Renal pelvis (tissue), 12 donors: ENCODE data around the gene LZIC. TPM values are rescaled to one million over a fixed set of nuclear protein-coding genes. Genes with fewer than 3 reads are reported as not detected.
A peak's percentile ranks its signal among the peaks of the same experiment; 100 is the strongest.

Experiments used
- DNase-seq: peaks from one replicate; pipeline ENCODE4 v3.0.0-alpha.2; 2013
- long read RNA-seq, 16 experiments: transcript quantifications; one replicate each; lab custom pipeline, GENCODE V29; 2026
- polyA plus RNA-seq, 3 donors: library from polyadenylated mRNA; unstranded; fragments of 120-200 nt; gene quantifications; one replicate each; pipeline ENCODE4 v1.2.1, GENCODE V29; 2013; ENCODE audit not compliant: insufficient read length in 3 of 3

Gene LZIC
- polyA plus RNA-seq = 10 to 100 TPM; 54.8 to 70.0 (median 63.4) TPM
- long read RNA-seq, donor 1, partial matches to known transcripts = 0 of 10 reads
- long read RNA-seq, donor 1, other reads (novel, unspliced or antisense) = 0 of 10 reads
- long read RNA-seq, donor 2, transcript LZIC-202 (8 exons, 2,281 nt) = major isoform, 7 of 14 reads
- long read RNA-seq, donor 2, partial matches to known transcripts = 0 of 14 reads
- long read RNA-seq, donor 2, other reads (novel, unspliced or antisense) = 0 of 14 reads
- long read RNA-seq, donor 3, transcript LZIC-201 (8 exons, 945 nt) = major isoform, 5 of 10 reads
- long read RNA-seq, donor 3, partial matches to known transcripts = 0 of 10 reads
- long read RNA-seq, donor 3, other reads (novel, unspliced or antisense) = 0 of 10 reads
- long read RNA-seq, donor 4, transcript LZIC-203 (7 exons, 1,405 nt) = major isoform, 6 of 22 reads
- long read RNA-seq, donor 4, partial matches to known transcripts = 11 of 22 reads
- long read RNA-seq, donor 4, other reads (novel, unspliced or antisense) = 0 of 22 reads
- long read RNA-seq, donor 5, transcript LZIC-201 (8 exons, 945 nt) = minor isoform, 5 of 14 reads
- long read RNA-seq, donor 5, transcript LZIC-203 (7 exons, 1,405 nt) = major isoform, 8 of 14 reads
- long read RNA-seq, donor 5, partial matches to known transcripts = 0 of 14 reads
- long read RNA-seq, donor 5, other reads (novel, unspliced or antisense) = 0 of 14 reads
- long read RNA-seq, donor 6, transcript LZIC-203 (7 exons, 1,405 nt) = major isoform, 6 of 74 reads
- long read RNA-seq, donor 6, transcript LZIC-202 (8 exons, 2,281 nt) = minor isoform, 5 of 74 reads
- long read RNA-seq, donor 6, partial matches to known transcripts = 15 of 74 reads
- long read RNA-seq, donor 6, other reads (novel, unspliced or antisense) = 46 of 74 reads
- long read RNA-seq, donor 7, transcript LZIC-201 (8 exons, 945 nt) = major isoform, 11 of 34 reads
- long read RNA-seq, donor 7, transcript LZIC-203 (7 exons, 1,405 nt) = minor isoform, 8 of 34 reads
- long read RNA-seq, donor 7, partial matches to known transcripts = 13 of 34 reads
- long read RNA-seq, donor 7, other reads (novel, unspliced or antisense) = 0 of 34 reads
- long read RNA-seq, donor 8, transcript LZIC-201 (8 exons, 945 nt) = major isoform, 5 of 7 reads
- long read RNA-seq, donor 8, partial matches to known transcripts = 0 of 7 reads
- long read RNA-seq, donor 8, other reads (novel, unspliced or antisense) = 0 of 7 reads
- long read RNA-seq, donor 9, transcript LZIC-201 (8 exons, 945 nt) = minor isoform, 8 of 23 reads
- long read RNA-seq, donor 9, transcript LZIC-202 (8 exons, 2,281 nt) = major isoform, 10 of 23 reads
- long read RNA-seq, donor 9, partial matches to known transcripts = 0 of 23 reads
- long read RNA-seq, donor 9, other reads (novel, unspliced or antisense) = 0 of 23 reads
- long read RNA-seq, donor 10, partial matches to known transcripts = 0 of 9 reads
- long read RNA-seq, donor 10, other reads (novel, unspliced or antisense) = 0 of 9 reads
- long read RNA-seq, donor 11, partial matches to known transcripts = 0 of 9 reads
- long read RNA-seq, donor 11, other reads (novel, unspliced or antisense) = 0 of 9 reads
- long read RNA-seq, donor 12, transcript LZIC-203 (7 exons, 1,405 nt) = minor isoform, 6 of 107 reads
- long read RNA-seq, donor 12, transcript LZIC-202 (8 exons, 2,281 nt) = major isoform, 9 of 107 reads
- long read RNA-seq, donor 12, transcript LZIC-201 (8 exons, 945 nt) = minor isoform, 5 of 107 reads
- long read RNA-seq, donor 12, partial matches to known transcripts = 8 of 107 reads
- long read RNA-seq, donor 12, other reads (novel, unspliced or antisense) = 79 of 107 reads
- long read RNA-seq, donor 13, partial matches to known transcripts = 0 of 8 reads
- long read RNA-seq, donor 13, other reads (novel, unspliced or antisense) = 0 of 8 reads
- long read RNA-seq, donor 14 = 0 reads
- long read RNA-seq, donor 15, transcript LZIC-202 (8 exons, 2,281 nt) = major isoform, 8 of 17 reads
- long read RNA-seq, donor 15, transcript LZIC-203 (7 exons, 1,405 nt) = minor isoform, 5 of 17 reads
- long read RNA-seq, donor 15, partial matches to known transcripts = 0 of 17 reads
- long read RNA-seq, donor 15, other reads (novel, unspliced or antisense) = 0 of 17 reads
- long read RNA-seq, donor 16, transcript LZIC-201 (8 exons, 945 nt) = minor isoform, 5 of 30 reads
- long read RNA-seq, donor 16, transcript LZIC-202 (8 exons, 2,281 nt) = major isoform, 7 of 30 reads
- long read RNA-seq, donor 16, partial matches to known transcripts = 14 of 30 reads
- long read RNA-seq, donor 16, other reads (novel, unspliced or antisense) = 0 of 30 reads

DNA sequence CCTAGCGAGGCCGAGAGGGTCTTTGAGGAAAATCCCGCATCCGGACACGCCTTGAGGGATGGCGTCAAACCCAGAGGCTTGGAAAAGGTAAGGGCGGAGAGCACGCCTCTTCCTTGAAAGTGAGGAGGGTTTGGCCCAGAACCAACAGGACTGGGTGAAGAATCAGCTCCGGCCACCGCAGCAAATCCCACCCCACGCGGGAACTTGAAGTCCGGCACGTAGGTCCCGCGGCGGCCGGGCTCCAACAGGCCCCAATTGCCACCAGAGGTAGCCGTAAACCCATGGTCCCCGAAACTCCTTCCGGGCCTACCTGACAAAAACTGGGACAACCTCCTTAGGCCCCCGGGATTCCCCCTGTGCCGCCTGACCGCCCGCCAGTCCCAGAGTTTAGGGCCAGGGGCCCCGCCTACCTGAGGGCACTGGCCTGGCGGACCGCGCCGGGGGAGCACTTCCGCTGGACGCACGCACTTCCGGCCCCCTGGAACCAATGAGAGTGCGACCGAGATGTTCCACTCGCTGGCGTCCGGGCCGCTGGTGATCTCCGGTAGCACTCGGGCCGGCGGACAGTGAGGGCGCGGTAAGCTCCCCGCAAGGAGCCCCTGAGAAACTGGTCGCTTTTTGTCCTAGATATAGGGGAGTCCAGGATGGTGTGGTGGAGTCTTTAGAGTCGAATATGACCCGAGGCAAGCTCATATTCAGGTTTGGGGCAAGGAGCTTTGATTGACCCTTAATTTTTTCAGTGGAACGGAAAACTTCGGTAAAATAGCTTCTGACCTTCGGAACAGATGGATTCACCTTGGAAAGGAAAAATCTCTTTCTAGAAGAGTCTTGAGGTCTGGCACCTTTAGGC is at the start of gene LZIC, which contains the start of gene NMNAT1:
LZIC (minus strand) TSS at position 453 of the 850 bp plus-strand sequence. CDS start 6,772 bp downstream, outside the sequence.
NMNAT1 (plus strand) TSS at position 537 of the 850 bp plus-strand sequence. CDS start 28,599 bp downstream, outside the sequence.
- peak; percentile 93 for DNase-seq

DNA sequence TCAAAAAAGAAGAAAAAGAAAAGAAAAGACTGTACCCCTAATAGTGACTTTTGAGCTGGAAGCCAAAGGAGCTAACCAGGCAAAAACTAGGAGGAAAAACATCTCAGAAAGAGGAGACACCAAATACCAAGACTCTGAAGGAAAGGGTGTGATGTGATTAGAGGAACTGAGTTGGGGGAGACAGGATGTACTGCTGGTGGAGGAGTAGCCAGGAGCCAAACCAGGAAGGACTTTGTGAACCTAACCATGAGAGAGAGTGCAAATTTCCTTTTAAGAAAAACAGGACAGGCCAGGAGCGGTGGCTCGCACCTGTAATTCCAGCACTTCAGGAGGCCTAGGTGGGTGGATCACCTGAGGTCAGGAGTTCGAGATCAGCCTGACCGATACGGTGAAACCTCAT is 49.7 kb upstream of the LZIC start:
- no peak for DNase-seq

DNA sequence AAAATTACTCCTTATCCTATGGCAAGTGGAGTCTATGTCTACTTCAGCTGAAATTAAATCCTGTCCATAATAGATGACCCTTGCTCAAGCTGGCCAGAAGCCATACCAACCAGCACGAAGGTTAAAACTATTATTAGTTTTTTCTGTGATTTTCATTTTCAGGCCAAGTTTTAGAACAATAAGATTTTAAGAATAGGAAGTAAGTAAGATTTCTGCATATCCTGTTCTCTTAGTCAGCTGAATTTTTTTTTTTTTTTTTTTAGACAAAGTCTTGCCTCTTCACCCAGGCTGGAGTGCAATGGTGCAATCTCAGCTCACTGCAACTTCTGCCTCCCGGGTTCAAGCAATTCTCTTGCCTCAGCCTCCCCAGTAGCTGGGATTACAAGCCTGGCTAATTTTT is 47.8 kb upstream of the LZIC start:
- no peak for DNase-seq

DNA sequence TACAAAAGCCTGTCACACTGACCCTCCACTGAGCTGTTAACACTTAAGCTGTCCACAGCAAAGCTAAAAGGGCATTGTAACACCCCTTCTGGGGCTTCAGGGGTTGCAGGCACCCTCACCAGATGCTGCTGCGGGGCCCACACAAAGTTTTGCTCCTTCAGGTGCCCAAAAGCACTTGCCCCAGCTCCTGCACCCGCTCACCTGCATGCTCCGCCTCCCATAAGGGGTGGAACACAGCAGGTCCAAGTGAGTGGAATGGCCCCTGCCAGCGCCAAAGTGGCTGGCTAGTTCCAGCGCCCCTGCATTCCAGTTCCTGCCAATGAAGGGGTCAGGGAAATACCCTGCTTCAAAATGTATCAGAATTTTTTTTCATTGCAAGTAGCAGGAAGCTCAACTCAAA is 46.6 kb upstream of the LZIC start:
- no peak for DNase-seq

DNA sequence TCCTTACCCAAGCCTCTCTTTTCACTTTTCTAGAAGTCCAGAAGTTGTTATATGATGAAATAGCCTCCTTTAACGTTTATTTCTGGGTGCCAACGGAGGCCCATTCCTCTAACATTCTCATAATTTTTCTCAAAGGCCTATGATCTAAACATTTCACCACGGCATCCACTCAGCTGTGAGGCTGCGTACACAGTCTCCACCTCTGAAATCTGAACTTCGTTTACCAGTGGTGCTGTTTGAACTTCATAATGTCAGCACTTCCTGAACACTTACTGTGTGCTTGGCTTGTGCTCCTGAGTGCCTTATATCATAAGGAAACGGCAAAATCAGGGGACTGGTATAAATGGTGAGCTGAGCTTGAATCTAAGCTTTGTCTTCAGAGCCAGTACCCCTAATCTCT is 41.8 kb upstream of the LZIC start:
- DNase-seq = no peak

DNA sequence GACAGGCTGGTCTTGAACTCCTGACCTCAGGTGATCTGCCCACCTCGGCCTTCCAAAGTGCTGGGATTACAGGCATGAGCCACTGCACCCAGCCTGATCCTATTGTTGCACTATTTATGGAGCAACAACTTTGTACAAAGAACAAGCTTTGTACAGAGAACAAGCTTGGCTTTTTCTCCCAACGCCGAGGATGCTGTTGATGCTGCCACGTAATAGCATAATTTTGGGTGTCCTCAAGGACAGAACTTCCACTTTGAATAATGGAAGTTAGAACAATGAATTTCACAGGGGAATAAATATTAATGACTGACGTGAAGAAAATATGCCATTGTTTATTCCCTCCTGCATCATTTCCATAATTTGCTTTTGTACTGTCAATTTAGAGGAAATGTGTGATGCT is 41.1 kb upstream of the LZIC start:
- no peak for DNase-seq

DNA sequence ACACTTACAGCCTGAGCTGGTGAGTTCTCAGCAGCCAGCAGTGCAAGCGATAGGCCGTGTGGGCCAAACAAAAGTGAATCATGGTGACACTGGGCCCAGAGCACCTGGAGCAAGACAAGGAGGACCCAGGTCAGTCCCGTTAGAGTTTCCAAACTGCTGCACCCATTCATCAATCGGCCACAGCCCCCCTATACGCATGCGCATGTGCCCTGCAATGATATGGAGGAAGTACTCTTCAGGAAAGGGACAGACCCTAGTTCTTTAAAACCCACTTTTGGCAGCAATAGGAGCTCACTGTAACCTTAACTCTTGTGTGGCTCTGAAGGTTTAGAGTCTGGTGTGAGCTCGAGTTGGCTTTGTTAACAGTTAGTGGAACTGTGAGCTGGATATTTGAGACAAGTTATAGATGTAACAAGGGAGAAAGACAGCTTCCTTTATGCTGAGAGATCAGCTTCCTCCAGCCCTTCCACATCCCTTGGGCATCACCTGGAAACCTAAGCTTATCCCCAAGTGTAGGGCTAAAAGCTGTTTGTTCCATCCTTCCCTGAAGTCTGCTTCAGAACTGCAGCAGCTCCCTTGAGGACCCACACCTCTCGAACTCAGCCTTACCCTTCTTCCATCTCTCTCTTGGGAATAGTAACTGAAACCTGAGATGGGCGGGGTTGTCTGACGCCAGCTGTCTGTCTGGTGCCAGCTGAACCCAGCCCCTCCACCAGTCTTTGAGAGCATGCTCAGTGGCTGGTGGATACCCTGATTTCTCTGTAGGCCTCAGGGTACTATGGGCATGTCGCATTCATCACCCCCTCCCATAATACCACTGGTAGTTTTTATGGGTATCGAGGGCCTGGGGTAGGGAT is 17.7 kb upstream of the LZIC start:
- DNase-seq = peak; percentile 43

DNA sequence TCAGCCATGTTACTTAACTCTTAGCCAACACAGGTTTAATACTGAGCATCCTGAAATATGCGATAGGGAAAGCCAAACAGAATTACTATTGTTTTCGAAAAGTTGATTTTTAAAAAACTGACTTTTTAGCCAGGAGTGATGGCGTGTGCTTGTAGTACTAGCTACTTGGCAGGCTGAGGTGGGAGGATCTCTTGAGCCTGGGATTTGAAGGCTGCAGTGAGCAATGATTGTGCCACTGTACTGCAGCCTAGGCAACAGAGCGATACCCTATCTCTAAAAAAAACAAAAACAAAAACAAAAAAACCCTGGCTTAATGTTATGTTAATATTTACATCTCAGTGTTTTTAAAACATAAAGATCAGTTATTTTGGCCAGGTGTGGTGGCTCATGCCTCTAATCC is 16.8 kb upstream of the LZIC start:
- DNase-seq = no peak

DNA sequence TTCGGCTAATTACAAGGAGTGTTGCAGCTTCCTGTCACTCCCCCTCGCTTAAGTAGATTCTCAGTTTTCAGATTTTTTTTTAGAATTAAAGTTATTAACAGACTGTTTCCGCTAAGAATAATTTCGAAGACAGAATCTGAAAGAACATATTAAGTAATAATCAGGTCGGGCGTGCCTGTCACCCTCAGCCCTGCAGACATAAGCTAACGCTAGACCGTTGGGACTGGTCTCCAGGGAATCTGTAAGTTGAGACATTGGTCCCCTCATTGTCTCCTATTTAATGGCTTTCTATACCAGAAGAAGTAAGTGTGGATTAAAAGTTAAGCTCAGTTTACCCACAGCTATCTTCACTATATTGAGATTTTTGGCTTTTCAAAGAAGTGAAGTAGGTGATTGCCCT is 14.5 kb upstream of the LZIC start:
- no peak for DNase-seq

DNA sequence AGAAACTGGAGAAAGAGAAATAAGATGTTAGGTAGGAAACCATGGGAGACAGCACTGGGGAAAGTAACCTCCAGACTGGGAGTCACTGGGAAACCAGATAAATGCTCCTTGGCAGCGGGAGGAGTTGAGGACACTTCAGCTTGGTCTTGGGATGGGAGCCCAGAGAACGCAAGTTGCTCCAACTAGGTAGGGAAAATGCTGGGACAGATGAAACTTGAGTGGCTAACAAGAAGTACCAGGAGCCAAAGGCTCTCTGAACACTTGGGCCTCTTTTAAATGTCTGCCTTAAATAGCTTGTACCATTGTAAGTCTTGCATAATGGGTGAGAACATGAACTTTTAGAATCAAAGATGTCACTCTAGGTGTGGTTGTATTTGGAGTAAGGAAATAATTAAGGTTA is 3.1 kb upstream of the LZIC start:
- DNase-seq = no peak

DNA sequence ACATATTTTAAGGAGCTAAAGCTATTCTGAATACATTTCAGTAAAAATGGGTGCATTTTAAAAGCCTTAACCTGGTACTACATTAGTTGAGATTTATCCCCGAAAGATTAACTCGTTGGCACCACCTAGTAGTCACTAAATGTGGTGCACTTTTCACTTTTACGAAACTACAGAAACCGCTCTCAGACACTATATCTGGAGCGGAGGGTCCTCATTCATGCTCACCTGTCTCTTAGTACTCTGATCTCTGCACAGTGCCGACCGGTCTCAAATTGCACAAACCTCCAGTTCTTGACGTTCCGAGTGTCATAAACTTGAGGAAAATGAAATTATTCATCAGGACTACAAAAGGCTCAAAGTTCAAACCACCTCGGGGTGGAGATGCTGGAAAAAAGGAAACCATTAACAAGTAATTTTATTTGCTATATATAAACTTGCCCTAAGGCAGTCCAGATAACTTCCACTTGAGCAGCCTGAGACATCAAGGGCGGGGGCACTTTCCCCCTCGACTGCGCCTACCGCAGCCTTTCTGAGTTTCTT is 722 bp downstream of the LZIC start:
- DNase-seq = peak; percentile 56

DNA sequence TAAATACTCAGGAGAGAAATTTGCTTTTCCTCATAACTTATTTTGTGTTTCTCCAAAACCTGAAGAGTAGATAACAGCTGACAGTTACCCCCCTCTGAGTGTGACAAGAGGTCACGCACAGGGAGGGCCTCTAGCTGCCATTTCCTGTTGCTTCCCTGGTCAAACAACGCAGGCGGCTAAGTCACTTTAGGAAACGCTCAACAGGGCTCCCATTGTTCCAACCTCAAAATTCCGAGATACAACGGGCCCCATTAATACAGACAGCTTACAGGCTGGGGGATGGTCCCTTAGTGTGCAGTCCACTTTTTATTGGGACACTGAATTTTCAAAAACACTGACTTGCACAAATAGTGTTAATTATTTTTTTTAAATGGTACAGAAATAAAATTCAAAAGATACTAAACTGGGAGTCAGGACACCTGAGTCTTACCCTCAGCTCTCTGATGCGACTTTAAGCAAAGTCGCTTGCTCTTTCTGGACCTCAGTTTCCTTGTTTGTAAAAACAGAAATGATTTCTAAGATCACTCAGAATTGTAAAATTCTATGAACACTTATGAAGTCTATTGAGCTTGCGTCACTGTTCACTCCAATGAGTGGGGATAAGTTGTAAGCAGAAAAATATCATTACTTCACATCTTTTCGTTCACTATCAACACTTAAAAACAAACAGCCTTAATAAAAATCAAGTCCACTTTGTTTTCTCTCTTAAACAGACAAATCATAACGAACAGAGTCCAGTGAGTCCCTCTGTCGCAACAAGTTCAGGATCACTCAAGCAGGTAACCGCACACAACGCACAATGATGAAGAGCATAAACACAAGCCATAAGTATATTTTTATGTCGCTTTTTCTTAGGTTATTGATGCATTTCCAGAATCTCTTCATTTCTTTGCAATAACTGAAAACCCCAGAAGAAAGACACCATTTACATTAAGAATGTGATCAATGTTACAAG is 13.5 kb downstream of the LZIC start:
- no peak for DNase-seq

DNA sequence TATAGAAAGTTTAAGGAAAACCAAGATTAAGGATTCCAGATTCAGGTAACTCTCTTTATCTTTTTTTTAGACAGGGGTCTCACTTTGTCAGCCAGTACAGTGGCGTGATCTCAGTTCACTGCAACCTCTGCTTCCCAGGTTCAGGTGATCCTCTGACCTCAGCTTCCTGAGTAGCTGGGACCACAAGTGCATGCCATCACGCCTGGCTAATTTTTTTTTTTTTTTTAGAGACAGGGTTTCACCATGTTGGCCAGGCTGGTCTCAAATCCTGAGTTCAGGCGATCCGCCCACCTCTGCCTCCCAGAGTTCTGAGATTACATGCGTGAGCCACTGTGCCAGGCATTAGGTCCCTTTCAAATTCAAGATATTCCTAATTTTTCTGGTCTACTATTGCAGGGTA is 15.9 kb downstream of the LZIC start:
- DNase-seq = no peak

DNA sequence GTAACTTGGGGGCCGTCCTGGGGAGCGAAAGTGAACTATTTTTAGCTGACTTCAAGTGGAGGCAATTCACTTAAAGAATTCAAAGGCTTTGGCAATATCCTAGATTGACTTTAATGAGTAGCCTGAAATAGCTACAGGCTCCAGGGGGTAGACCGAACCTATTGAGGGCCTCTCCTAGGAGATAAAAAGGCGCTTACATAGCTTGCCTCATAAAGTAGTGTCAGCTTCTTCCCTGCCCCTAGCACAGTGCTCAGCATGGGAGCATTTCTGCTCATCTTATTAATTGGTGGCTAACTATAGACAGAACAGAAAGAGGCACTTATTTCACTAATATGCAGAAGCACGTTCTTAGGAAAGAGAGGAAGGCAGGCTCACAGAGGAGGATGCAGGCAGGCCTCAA is 20.8 kb downstream of the LZIC start:
- DNase-seq = no peak

DNA sequence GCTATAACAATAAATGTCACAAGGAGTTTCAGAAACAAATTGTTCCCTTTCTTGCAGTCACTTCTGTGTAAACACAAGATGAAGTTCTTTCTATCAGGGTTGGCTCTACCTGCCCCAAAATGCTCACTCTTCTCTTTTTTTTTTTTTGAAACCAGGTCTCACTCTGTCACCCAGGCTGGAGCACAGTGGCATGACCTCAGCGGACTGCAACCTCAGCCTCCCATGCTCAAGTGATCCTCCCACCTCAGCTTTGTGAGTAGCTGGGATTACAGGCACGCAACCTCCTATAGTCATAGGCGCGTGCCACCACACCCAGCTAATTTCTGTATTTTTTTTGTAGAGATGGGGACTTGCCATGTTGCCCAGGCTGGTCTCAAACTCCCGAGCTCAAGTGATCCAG is 22.6 kb downstream of the LZIC start:
- DNase-seq = no peak

DNA sequence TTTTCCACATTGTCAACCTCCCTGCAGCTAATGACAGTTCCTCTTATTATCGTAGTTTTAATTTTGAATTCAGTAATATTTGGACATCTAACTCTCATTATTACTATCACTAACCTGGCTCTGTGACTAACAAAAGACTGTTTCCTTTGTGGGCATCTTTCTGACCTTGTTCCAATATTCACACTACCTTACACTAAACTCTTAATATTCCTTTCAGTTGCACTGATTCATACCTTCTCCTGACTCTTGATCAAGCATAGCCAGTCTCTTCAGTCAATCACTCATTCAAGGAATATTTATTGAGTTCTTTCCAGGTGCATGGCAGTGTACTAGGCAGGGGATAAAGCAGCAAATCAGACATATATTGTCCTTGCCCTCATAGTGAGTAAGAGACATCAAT is 25.3 kb downstream of the LZIC start:
- no peak for DNase-seq
